ENCODE data around the gene RUNX1. TPM values are rescaled to one million over a fixed set of nuclear protein-coding genes. Genes with fewer than 3 reads are reported as not detected.

RUNX1 gene
- total and polyA plus RNA-seq, 4 donors, result 23.3 to 100 (median 33.4) TPM

GRCh38 chr21:35058058-35058457 lies 9.0 kb upstream of the RUNX1 start:
- WGBS, 2 donors, result 86 to 89% methylated on average over 1 of the region's 1 CpG
- Histone ChIP-seq H3K27ac (ENCODE audit: low read depth in 1 of 2, low read length in 1 of 2) (no peak overlapping the region), H3K27me3 (ENCODE audit: control insufficient read depth in 3 of 3, insufficient read depth in 3 of 3, low read length in 2 of 3) (no peaks in the 10 kb centered on the region), H3K36me3 (ENCODE audit: control insufficient read depth in 4 of 4, insufficient read depth in 4 of 4, low read length in 4 of 4) (no peaks in the 10 kb centered on the region), H3K4me1 (ENCODE audit: control insufficient read depth in 5 of 5, insufficient read depth in 5 of 5, low read length in 5 of 5) (peaks cover 0 to 6% (median 0%) of the 10 kb centered on the region in 5 donors), H3K4me3 (no peak overlapping the region), H3K9me3 (ENCODE audit: control insufficient read depth in 4 of 4, insufficient read depth in 3 of 4, low read length in 3 of 4) (no peaks in the 10 kb centered on the region), H3K9ac (ENCODE audit: insufficient read depth in 1 of 2, low read length in 2 of 2) (no peak overlapping the region)
- DNase-seq (no peak), ATAC-seq (ENCODE audit: insufficient read depth, low FRiP score) (no peak)
- TF ChIP-seq, protein P1, sequence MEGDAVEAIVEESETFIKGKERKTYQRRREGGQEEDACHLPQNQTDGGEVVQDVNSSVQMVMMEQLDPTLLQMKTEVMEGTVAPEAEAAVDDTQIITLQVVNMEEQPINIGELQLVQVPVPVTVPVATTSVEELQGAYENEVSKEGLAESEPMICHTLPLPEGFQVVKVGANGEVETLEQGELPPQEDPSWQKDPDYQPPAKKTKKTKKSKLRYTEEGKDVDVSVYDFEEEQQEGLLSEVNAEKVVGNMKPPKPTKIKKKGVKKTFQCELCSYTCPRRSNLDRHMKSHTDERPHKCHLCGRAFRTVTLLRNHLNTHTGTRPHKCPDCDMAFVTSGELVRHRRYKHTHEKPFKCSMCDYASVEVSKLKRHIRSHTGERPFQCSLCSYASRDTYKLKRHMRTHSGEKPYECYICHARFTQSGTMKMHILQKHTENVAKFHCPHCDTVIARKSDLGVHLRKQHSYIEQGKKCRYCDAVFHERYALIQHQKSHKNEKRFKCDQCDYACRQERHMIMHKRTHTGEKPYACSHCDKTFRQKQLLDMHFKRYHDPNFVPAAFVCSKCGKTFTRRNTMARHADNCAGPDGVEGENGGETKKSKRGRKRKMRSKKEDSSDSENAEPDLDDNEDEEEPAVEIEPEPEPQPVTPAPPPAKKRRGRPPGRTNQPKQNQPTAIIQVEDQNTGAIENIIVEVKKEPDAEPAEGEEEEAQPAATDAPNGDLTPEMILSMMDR (IDR thresholded peaks at IDR 0.05; ENCODE audit: control extremely low read depth, extremely low read depth), result no peak

GRCh38 chr21:35057428-35057827 lies 8.3 kb upstream of the RUNX1 start:
- Histone ChIP-seq H3K27ac (ENCODE audit: low read depth in 1 of 2, low read length in 1 of 2) (no peak overlapping the region), H3K36me3 (ENCODE audit: control insufficient read depth in 4 of 4, insufficient read depth in 4 of 4, low read length in 4 of 4) (no peaks in the 10 kb centered on the region), H3K4me3 (no peak overlapping the region), H3K9me3 (ENCODE audit: control insufficient read depth in 4 of 4, insufficient read depth in 3 of 4, low read length in 3 of 4) (no peaks in the 10 kb centered on the region), H3K4me1 (ENCODE audit: control insufficient read depth in 5 of 5, insufficient read depth in 5 of 5, low read length in 5 of 5) (peaks cover 0 to 6% (median 0%) of the 10 kb centered on the region in 5 donors), H3K9ac (ENCODE audit: insufficient read depth in 1 of 2, low read length in 2 of 2) (no peak overlapping the region), H3K27me3 (ENCODE audit: control insufficient read depth in 3 of 3, insufficient read depth in 3 of 3, low read length in 2 of 3) (no peaks in the 10 kb centered on the region)
- WGBS, 2 donors, result 86 to 92% methylated on average over 7 of the region's 7 CpGs
- ATAC-seq (ENCODE audit: insufficient read depth, low FRiP score) (no peak), DNase-seq (no peak)
- TF ChIP-seq, protein P1 (IDR thresholded peaks at IDR 0.05; ENCODE audit: control extremely low read depth, extremely low read depth), result no peak

DNA sequence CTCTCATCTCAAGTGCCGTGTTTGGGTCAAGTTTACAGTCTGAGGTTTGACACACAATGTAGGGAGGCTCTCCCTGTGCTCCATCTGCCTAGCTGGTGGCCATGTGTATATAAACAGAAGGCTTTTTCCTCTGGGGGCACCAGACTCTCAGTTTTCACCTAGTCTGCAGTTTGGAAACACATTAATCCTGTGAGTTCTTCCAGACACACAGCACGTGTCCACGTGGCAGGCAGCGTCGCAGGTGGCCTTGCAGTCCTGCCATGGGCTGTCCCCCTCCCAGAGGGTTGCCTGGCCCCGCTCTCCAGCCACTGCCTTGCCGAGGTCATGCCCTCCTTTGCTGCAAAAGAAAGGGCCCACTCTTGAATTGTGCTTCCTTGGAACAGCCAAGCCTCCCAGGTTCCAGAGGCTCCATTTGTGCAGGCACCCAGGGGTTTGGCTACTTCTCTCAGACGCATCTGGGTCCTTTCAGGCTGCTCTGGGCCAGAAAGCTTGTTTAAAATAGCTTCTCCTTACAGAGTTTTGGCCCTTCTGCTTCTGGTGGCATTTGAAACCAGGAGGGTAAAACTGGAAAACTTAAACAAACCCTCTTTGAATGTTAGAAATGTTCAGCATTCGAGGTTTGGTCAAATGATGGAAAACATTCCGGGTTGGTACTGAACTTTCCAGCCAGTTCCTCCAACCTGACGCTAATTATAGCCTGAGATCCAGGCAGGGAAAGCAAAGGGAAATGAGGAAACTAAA lies 4.4 kb upstream of the RUNX1 start:
- 87 to 91% methylated on average over 11 of the region's 11 CpGs for WGBS, 2 donors
- no peaks in the 10 kb centered on the region for H3K27me3 ChIP-seq (ENCODE audit: control insufficient read depth in 3 of 3, insufficient read depth in 3 of 3, low read length in 2 of 3)
- H3K36me3 ChIP-seq (ENCODE audit: control insufficient read depth in 4 of 4, insufficient read depth in 4 of 4, low read length in 4 of 4), result no peaks in the 10 kb centered on the region
- ATAC-seq (ENCODE audit: insufficient read depth, low FRiP score) (no peak), DNase-seq (no peak)
- peaks cover 0 to 17% (median 7%) of the 10 kb centered on the region in 5 donors for H3K4me1 ChIP-seq (ENCODE audit: control insufficient read depth in 5 of 5, insufficient read depth in 5 of 5, low read length in 5 of 5)
- H3K27ac ChIP-seq (ENCODE audit: low read depth in 1 of 2, low read length in 1 of 2), result no peak overlapping the region
- no peak overlapping the region for H3K9ac ChIP-seq (ENCODE audit: insufficient read depth in 1 of 2, low read length in 2 of 2)
- no peak overlapping the region for H3K4me3 ChIP-seq
- H3K9me3 ChIP-seq (ENCODE audit: control insufficient read depth in 4 of 4, insufficient read depth in 3 of 4, low read length in 3 of 4), result no peaks in the 10 kb centered on the region
- TF ChIP-seq, protein P1 (IDR thresholded peaks at IDR 0.05; ENCODE audit: control extremely low read depth, extremely low read depth), result no peak

All from lung (tissue), 12 donors.